ENCODE data around the gene ZNRD2.

DNA sequence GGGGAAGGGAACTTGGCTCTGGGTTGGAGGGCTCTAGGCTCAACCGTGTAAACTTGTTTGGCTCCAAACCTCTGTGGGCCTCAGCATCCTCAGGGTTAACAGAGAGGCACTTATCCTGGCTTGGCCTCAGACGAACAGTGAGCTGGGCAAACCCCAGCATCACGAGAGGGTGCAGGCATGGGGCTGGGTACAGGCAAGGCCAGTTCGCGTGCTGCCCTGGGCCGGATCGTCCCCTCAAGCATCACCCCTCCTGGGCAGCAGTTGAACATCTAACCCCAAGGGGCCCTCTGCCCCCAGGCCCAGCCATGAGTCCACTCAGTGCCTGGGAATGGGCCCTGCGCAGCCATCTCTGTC lies 7.5 kb downstream of the ZNRD2 start:
- TF ChIP-seq WT1 (tag by site-specific recombination; IDR thresholded peaks at IDR 0.05) (no peak), ZNF211 (tag by site-specific recombination; IDR thresholded peaks at IDR 0.05; ENCODE audit: low read depth) (no peak), ZNF629 (tag by site-specific recombination; IDR thresholded peaks at IDR 0.05) (no peak), ZNF792 (tag by site-specific recombination; IDR thresholded peaks at IDR 0.05) (no peak), ZNF138 (tag by site-specific recombination; IDR thresholded peaks at IDR 0.05; ENCODE audit: borderline replicate concordance) (no peak), ZNF274 (IDR thresholded peaks at IDR 0.05; ENCODE audit: low read length) (no peak), ZNF274 (tag by site-specific recombination; IDR thresholded peaks at IDR 0.05; ENCODE audit: borderline replicate concordance) (no peak), ZNF335 (tag by site-specific recombination; conservative IDR thresholded peaks at IDR 0.05) (no peak), ZNF366 (tag by site-specific recombination; conservative IDR thresholded peaks at IDR 0.05) (no peak)
- TF ChIP-seq, protein P1, sequence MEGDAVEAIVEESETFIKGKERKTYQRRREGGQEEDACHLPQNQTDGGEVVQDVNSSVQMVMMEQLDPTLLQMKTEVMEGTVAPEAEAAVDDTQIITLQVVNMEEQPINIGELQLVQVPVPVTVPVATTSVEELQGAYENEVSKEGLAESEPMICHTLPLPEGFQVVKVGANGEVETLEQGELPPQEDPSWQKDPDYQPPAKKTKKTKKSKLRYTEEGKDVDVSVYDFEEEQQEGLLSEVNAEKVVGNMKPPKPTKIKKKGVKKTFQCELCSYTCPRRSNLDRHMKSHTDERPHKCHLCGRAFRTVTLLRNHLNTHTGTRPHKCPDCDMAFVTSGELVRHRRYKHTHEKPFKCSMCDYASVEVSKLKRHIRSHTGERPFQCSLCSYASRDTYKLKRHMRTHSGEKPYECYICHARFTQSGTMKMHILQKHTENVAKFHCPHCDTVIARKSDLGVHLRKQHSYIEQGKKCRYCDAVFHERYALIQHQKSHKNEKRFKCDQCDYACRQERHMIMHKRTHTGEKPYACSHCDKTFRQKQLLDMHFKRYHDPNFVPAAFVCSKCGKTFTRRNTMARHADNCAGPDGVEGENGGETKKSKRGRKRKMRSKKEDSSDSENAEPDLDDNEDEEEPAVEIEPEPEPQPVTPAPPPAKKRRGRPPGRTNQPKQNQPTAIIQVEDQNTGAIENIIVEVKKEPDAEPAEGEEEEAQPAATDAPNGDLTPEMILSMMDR (tag by site-specific recombination; IDR thresholded peaks at IDR 0.05), result no peak
- TF ChIP-seq, protein P2, sequence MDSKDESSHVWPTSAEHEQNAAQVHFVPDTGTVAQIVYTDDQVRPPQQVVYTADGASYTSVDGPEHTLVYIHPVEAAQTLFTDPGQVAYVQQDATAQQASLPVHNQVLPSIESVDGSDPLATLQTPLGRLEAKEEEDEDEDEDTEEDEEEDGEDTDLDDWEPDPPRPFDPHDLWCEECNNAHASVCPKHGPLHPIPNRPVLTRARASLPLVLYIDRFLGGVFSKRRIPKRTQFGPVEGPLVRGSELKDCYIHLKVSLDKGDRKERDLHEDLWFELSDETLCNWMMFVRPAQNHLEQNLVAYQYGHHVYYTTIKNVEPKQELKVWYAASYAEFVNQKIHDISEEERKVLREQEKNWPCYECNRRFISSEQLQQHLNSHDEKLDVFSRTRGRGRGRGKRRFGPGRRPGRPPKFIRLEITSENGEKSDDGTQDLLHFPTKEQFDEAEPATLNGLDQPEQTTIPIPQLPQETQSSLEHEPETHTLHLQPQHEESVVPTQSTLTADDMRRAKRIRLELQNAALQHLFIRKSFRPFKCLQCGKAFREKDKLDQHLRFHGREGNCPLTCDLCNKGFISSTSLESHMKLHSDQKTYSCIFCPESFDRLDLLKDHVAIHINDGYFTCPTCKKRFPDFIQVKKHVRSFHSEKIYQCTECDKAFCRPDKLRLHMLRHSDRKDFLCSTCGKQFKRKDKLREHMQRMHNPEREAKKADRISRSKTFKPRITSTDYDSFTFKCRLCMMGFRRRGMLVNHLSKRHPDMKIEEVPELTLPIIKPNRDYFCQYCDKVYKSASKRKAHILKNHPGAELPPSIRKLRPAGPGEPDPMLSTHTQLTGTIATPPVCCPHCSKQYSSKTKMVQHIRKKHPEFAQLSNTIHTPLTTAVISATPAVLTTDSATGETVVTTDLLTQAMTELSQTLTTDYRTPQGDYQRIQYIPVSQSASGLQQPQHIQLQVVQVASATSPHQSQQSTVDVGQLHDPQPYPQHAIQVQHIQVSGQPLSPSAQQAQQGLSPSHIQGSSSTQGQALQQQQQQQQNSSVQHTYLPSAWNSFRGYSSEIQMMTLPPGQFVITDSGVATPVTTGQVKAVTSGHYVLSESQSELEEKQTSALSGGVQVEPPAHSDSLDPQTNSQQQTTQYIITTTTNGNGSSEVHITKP (tag by site-specific recombination; IDR thresholded peaks at IDR 0.05), result no peak
- TF ChIP-seq, protein P3, sequence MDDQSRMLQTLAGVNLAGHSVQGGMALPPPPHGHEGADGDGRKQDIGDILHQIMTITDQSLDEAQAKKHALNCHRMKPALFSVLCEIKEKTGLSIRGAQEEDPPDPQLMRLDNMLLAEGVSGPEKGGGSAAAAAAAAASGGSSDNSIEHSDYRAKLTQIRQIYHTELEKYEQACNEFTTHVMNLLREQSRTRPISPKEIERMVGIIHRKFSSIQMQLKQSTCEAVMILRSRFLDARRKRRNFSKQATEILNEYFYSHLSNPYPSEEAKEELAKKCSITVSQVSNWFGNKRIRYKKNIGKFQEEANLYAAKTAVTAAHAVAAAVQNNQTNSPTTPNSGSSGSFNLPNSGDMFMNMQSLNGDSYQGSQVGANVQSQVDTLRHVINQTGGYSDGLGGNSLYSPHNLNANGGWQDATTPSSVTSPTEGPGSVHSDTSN (CRISPR knock-in tag; IDR thresholded peaks at IDR 0.05), result no peak
